ENCODE data around the gene SNX20.

DNA sequence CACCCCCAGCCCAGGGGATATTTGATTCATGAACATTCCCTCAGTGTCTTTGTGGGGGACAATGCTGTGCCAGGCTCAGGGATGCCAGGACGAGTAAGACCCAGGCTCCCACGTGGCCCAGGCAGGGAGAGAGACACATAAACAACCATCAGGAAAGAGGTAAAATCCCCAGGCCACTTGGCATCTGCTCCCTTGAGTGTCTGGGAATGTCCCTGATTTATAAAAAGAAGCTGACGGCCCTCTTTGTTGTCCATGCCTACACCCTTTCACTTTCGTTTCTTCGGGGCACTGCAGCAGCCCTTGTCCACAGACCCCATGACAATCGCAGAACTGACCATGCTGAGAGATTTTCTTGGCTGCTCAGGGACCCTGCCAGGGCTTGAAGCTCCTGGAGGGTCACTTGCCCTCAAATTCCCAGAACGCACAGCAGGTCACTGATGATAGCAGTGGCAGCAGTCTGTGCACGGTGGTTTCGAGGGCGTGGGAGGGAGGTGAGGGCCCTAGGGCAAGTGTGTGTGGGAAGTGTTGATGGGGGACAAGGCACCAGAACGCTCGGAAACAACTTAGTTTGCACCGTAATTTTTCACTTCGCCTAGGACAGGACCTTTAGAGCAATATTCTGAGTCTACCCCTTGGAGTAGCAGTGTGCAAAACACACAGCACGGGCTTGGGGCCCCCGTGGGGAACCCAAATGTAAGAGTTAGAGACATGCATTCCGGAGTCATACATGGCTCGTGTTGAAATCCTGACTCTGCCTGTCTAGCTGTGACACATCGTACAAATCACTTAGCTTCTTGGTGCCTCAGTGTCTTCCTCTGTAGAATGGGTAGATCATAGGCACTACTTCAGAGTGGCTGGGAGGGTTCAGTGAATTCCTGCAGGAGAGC lies 17.0 kb upstream of the SNX20 start:
- TF ChIP-seq POLR2AphosphoS5 (IDR thresholded peaks at IDR 0.05; ENCODE audit: low read depth, low read length) (no peak), CTCF (IDR thresholded peaks at IDR 0.05) (no peak), SIN3A (IDR thresholded peaks at IDR 0.05; ENCODE audit: borderline replicate concordance, insufficient read depth, low read depth, low read length) (no peak)
- TF ChIP-seq, protein P1, sequence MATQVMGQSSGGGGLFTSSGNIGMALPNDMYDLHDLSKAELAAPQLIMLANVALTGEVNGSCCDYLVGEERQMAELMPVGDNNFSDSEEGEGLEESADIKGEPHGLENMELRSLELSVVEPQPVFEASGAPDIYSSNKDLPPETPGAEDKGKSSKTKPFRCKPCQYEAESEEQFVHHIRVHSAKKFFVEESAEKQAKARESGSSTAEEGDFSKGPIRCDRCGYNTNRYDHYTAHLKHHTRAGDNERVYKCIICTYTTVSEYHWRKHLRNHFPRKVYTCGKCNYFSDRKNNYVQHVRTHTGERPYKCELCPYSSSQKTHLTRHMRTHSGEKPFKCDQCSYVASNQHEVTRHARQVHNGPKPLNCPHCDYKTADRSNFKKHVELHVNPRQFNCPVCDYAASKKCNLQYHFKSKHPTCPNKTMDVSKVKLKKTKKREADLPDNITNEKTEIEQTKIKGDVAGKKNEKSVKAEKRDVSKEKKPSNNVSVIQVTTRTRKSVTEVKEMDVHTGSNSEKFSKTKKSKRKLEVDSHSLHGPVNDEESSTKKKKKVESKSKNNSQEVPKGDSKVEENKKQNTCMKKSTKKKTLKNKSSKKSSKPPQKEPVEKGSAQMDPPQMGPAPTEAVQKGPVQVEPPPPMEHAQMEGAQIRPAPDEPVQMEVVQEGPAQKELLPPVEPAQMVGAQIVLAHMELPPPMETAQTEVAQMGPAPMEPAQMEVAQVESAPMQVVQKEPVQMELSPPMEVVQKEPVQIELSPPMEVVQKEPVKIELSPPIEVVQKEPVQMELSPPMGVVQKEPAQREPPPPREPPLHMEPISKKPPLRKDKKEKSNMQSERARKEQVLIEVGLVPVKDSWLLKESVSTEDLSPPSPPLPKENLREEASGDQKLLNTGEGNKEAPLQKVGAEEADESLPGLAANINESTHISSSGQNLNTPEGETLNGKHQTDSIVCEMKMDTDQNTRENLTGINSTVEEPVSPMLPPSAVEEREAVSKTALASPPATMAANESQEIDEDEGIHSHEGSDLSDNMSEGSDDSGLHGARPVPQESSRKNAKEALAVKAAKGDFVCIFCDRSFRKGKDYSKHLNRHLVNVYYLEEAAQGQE (IDR thresholded peaks at IDR 0.05; ENCODE audit: insufficient read depth in 1 of 2, low read depth in 2 of 2, low read length in 1 of 2), result no peak
